Duodenal mucosa (tissue), 2 donors: ENCODE measurements around the gene UACA.

Source experiments
- H3K27ac ChIP-seq: one replicate; pipeline ENCODE4 v1.7.0; 2013; ENCODE audit warnings: low read depth, low read length
- H3K27me3 ChIP-seq, 2 donors: one replicate each; pipeline ENCODE4 v1.7.0; 2013; ENCODE audit warnings: low read length in 2 of 2, control low read depth in 1 of 2; ENCODE audit not compliant: insufficient read depth in 2 of 2, control insufficient read depth in 1 of 2
- H3K36me3 ChIP-seq, 2 donors: one replicate each; pipeline ENCODE4 v1.7.0; 2013; ENCODE audit warnings: low read length in 2 of 2, control low read depth in 1 of 2; ENCODE audit not compliant: insufficient read depth in 2 of 2, control insufficient read depth in 1 of 2
- H3K4me1 ChIP-seq, 2 donors: one replicate each; pipeline ENCODE4 v1.7.0; 2013; ENCODE audit warnings: low read length in 2 of 2, control low read depth in 1 of 2; ENCODE audit not compliant: insufficient read depth in 2 of 2, control insufficient read depth in 1 of 2
- H3K4me3 ChIP-seq, 2 donors: one replicate each; pipeline ENCODE4 v1.7.0; 2013; ENCODE audit warnings: low read length in 2 of 2, low read depth in 1 of 2
- H3K9ac ChIP-seq, 2 donors: one replicate each; pipeline ENCODE4 v1.7.0; 2013; ENCODE audit warnings: low read length in 2 of 2, low read depth in 1 of 2
- H3K9me3 ChIP-seq, 2 donors: one replicate each; pipeline ENCODE4 v1.7.0; 2013; ENCODE audit warnings: low read length in 2 of 2, control low read depth in 1 of 2; ENCODE audit not compliant: control insufficient read depth in 1 of 2

UACA gene

DNA sequence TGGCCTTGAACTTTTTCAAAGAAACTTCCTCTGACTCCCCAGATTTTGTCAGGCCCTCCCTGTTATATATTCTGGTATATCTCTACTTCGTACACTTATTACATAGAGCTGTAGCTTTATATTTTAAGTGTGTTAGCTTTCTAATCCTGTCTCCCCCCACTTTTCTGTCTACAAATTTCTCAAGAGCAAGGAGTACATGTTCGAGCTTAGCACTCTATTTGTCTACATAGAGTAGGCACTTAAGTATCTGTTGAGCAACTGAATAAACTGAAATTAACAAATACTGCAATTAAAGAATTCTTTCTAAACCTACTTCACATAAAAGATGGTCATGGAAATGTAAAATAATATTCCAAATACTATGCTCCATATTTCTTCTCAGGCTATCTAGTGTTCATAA lies 39.4 kb downstream of the UACA start:
- no peaks in the 10 kb centered on the region for H3K36me3 ChIP-seq
- H3K9me3 ChIP-seq = no peaks in the 10 kb centered on the region
- no peak overlapping the region for H3K27ac ChIP-seq
- peaks cover 6 to 9% of the 10 kb centered on the region in 2 donors for H3K4me1 ChIP-seq
- H3K27me3 ChIP-seq = no peaks in the 10 kb centered on the region
- H3K4me3 ChIP-seq = no peak overlapping the region
- no peak overlapping the region for H3K9ac ChIP-seq

DNA sequence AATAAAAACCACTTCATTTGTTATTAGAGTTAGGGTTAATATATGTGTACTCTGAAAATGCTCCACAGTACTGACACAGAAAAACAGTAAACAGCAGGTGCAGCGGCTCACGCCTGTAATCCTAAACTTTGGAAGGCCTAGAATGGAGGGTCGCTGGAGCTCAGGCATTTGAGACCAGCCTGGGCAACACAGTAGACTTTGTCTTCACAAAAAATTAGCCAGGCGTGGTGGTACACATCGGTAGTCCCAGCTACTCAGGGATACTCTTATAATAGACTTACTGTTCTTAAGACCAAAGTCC lies 40.3 kb downstream of the UACA start:
- Histone ChIP-seq H3K9ac (no peak overlapping the region), H3K4me3 (no peak overlapping the region), H3K9me3 (no peaks in the 10 kb centered on the region), H3K4me1 (peaks cover 6 to 10% of the 10 kb centered on the region in 2 donors), H3K27me3 (no peaks in the 10 kb centered on the region), H3K36me3 (no peaks in the 10 kb centered on the region), H3K27ac (no peak overlapping the region)

DNA sequence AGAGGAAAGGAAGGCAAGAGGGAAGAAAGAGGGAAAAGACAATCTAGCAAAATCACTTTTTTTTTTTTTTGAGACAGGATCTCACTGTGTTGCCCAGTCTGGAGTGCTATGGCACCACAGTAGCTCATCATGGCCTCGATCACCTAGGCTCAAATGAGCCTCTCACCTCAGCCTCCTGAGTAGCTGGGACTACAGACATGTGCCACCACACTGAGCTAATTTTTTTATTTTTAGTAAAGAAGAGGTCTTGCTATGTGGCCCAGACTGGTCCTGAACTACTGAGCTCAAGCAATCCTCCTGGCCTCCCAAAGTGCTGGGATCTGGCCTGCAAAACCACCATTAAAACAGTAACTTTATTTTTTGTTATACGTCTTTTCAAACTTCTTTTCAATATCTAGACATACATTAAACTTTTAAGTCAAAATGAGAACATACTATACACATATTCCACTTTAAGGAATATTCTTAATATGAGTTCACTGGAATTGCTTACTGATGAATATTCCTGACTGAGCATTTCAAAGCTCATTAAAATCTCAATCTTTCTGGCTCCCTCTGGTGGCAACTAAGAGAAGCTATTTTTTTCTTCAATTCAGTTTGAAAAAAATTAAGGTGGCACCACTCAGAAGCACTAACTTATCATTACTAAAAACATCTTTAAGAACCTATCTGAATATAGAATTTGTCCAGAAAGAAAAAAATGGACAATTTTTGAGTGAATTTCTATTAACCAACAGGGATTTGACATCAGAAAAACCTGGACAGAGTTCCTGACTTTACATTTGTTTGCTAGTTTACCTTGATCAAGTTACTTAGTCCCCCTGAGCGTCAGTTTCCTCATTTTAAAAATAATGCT lies 40.9 kb downstream of the UACA start:
- Histone ChIP-seq H3K27me3 (no peaks in the 10 kb centered on the region), H3K9ac (no peak overlapping the region), H3K4me3 (no peak overlapping the region), H3K27ac (no peak overlapping the region), H3K36me3 (no peaks in the 10 kb centered on the region), H3K4me1 (peaks cover 10 to 11% of the 10 kb centered on the region in 2 donors), H3K9me3 (no peaks in the 10 kb centered on the region)

DNA sequence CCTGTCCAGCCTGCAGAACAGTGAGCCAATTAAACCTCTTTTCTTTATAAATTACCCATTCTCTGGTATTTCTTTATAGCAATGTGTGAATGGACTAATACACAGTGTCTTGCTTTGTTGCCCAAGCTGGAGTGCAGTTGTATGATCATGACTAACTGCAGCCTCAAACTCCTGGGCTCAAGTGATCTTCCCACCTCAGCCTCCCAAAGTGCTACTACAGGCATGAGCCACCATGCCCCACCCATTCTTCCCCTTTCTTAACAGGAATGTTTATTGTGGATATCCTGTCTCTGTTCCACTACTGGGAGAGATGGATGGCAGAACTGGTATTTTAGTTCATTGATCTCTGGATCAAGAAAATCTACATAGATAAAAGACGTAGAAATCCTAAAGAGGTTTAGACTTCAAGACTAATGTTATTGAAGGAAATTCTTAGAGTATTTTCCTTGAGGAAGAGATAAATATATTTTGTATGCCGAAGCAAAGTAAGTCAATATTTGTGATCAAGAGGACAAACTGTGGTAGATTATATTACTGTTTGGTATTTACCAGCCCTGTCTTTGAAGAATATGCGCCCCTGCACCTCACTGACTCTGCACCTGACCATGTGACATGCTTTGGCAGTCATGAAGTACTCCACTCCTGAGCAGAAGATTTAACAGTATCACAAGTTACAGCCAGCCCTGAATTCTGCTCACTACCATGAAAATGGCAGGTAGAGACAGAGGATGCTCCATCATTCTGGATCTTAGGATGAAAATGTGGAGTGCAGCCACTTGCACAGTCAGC lies 42.9 kb downstream of the UACA start:
- no peaks in the 10 kb centered on the region for H3K27me3 ChIP-seq
- H3K27ac ChIP-seq = no peak overlapping the region
- H3K9me3 ChIP-seq = no peaks in the 10 kb centered on the region
- no peak overlapping the region for H3K9ac ChIP-seq
- peaks cover 17 to 24% of the 10 kb centered on the region in 2 donors for H3K4me1 ChIP-seq
- H3K36me3 ChIP-seq = no peaks in the 10 kb centered on the region
- no peak overlapping the region for H3K4me3 ChIP-seq

DNA sequence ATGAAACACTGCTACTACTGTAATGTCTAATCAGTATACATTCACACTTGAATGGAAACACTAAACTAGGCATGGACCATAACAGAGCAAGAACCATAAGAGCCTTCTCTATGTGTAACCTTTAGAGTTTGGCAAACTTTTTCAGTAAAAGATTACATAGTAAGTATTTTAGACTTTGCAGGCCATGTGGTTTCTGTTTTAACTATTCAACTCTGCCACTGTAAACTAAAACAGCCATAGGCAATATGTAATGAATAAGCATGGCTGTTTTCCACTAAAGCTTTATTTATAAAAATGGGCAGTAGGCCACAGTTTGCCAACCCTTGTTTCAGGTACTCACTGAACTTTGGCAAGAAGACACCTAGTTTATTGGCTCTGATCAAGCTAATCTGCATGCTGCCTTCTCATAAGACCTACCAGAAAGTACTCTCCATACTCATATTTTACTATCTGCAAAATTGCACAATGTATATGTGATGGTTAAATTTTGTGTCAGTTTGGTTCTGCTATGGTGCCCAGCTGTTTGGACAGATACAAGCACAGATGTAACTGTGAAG lies 46.0 kb downstream of the UACA start:
- no peaks in the 10 kb centered on the region for H3K36me3 ChIP-seq
- H3K9ac ChIP-seq = no peak overlapping the region
- peaks cover 15 to 26% of the 10 kb centered on the region in 2 donors for H3K4me1 ChIP-seq
- H3K9me3 ChIP-seq = no peaks in the 10 kb centered on the region
- no peak overlapping the region for H3K4me3 ChIP-seq
- H3K27me3 ChIP-seq = no peaks in the 10 kb centered on the region
- no peak overlapping the region for H3K27ac ChIP-seq

DNA sequence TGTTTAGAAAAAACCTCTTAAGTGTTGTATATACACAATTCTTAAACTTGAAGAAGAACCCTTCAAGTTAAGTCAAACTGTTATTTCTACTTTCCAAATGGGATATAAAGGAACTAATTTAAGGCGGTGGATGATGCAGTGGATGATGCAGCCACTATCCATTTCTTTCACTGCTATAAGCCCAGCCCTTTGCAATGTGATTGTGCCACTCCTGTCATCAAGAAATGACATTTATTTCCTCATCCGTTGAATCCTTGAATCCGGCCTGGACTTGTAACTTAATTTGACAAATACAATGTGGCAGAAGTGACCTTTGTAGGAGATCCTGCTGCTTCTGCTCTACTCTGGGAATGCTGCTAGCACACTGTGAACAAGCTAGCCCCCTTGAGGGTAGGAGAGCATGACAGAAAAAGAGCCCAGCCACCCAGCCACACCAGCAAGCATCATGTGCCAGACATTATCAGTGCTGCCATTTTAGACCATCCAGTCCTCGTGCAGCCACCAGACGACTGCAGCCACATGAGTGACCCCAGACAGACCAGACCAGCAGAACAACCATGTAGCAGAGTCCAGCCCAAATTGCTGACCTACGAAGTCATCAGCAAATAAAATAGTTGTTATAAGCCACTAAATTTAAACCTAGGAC lies 47.4 kb downstream of the UACA start:
- Histone ChIP-seq H3K9me3 (no peaks in the 10 kb centered on the region), H3K4me1 (peaks cover 13 to 26% of the 10 kb centered on the region in 2 donors), H3K27ac (no peak overlapping the region)

DNA sequence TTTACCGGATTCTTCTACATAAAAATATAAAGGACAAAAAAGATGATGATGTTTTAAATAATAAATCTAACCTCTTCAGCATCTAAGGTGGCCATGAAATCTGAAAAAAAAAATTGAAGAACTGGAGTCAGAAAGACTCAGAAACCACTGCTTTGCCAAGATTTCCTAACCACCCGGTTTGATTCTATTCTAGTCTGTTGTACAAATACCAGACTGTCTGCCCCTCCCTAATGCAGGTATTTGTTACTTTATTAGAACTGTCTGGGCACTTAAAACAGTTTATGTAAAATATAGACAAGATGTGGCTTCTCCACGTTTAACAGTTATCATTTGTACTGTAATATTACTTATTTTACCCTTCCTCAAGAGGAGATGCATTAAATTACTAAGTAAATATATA lies 48.8 kb downstream of the UACA start:
- Histone ChIP-seq H3K4me1 (peaks cover 10 to 26% of the 10 kb centered on the region in 2 donors), H3K27me3 (no peaks in the 10 kb centered on the region), H3K36me3 (no peaks in the 10 kb centered on the region), H3K9me3 (no peaks in the 10 kb centered on the region), H3K4me3 (no peak overlapping the region), H3K9ac (no peak overlapping the region), H3K27ac (no peak overlapping the region)

More for the DNA sequence above, 47.4 kb downstream of the UACA start:
- Histone ChIP-seq H3K9ac (no peak overlapping the region), H3K4me3 (no peak overlapping the region), H3K36me3 (no peaks in the 10 kb centered on the region), H3K27me3 (no peaks in the 10 kb centered on the region)

DNA sequence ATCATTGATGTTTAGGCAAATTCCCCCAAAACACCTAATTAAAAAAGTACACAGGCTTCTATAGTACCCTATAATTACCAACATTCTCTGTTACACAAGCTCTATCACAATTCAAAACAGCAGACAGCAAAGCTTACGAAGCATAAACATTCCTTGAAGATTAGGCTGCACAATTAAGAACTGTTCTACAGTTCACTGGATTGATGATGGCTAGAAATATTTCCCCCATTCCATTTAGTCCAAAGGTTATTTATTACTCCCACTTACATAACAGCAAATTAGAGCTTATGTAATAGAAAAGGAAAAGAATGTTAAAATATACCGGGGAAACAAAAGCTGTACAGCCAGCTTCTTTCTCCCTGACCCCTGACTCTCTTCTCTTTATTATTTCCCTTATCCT lies 49.3 kb downstream of the UACA start:
- Histone ChIP-seq H3K27ac (no peak overlapping the region), H3K9ac (no peak overlapping the region), H3K36me3 (no peaks in the 10 kb centered on the region), H3K27me3 (no peaks in the 10 kb centered on the region), H3K9me3 (no peaks in the 10 kb centered on the region), H3K4me1 (peaks cover 9 to 26% of the 10 kb centered on the region in 2 donors), H3K4me3 (peak overlapping the region in 1 of 2 donors; percentile 6)

DNA sequence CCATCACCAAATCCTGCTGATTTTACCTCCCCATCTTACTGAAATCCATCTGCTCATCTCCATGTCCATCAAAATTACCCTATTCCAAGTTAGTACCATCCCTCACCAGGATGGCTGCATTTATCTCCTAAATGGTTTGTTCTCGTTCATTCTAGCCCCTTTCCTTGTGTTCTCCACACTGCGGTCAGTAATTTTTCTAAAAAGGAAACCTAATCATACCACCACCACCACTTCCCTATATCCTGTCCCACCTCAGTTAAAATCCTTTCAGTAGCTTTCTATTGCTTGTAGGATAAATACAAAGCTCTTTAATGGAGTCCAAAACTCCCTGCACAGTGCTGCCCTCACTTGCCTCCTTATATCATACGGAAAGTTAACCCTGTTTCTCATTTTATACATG lies 51.1 kb downstream of the UACA start:
- H3K9ac ChIP-seq = no peak overlapping the region
- H3K4me3 ChIP-seq = no peak overlapping the region
- H3K4me1 ChIP-seq = peaks cover 7 to 18% of the 10 kb centered on the region in 2 donors
- H3K27ac ChIP-seq = no peak overlapping the region
- no peaks in the 10 kb centered on the region for H3K9me3 ChIP-seq
- no peaks in the 10 kb centered on the region for H3K36me3 ChIP-seq
- no peaks in the 10 kb centered on the region for H3K27me3 ChIP-seq

DNA sequence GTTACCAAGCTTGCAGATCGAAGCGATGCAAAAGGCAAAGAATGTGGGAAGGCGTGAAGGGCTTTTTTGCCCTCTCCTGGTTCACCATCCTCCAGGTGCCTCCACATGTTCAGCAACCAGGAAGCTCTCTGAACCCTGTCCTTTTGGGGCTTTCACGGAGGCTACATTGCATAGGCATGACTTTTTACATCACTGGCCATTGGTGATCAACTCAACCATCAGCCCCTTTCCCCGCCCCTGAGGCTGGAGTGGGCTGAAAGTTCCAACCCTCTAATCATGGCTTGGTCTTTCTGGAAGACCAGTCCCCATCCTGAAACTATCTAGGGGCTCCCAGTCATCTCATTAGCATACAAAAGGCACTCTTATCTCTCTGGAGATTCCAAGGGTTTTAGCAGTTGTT lies 52.6 kb downstream of the UACA start:
- Histone ChIP-seq H3K9me3 (no peaks in the 10 kb centered on the region), H3K9ac (no peak overlapping the region), H3K4me1 (peaks cover under 1 to 9% of the 10 kb centered on the region in 2 donors), H3K4me3 (no peak overlapping the region), H3K36me3 (no peaks in the 10 kb centered on the region), H3K27ac (no peak overlapping the region), H3K27me3 (no peaks in the 10 kb centered on the region)
